Measurements from ENCODE around the gene KCNK4.

Gene KCNK4

DNA sequence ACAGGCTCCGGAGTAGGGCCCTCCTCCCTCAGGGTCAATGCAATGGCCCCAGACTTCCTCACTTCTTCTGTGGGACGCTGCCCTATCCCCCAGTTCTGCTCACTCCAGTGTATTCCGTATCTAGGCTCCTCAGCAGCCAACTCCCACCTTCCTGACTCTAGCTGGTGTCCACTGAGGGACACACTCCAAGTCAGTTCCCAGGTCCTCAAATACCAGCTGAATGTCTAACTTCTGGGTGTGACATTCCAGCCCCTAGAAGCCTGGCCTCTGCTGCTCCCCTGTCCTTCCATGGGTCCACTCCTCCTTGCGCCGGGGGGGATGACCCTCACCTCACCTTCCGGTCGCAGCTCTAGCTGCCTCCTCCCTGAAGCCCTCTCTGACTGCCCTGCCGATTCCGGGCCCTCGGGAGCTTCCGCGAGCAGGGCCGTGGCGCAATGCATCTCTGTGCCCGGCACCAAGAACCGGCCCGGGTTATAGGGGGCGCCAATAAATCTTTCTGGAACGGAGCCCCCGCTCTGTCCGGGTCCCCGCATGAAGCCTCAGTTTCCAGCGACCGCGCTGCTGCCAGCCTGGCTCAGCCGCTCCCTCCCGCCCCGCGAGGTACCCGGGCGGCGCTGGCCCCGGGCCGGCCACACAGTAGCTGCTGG lies 22.1 kb upstream of the KCNK4 start:
- DNase-seq (ENCODE audit: low spot score), result no peak

DNA sequence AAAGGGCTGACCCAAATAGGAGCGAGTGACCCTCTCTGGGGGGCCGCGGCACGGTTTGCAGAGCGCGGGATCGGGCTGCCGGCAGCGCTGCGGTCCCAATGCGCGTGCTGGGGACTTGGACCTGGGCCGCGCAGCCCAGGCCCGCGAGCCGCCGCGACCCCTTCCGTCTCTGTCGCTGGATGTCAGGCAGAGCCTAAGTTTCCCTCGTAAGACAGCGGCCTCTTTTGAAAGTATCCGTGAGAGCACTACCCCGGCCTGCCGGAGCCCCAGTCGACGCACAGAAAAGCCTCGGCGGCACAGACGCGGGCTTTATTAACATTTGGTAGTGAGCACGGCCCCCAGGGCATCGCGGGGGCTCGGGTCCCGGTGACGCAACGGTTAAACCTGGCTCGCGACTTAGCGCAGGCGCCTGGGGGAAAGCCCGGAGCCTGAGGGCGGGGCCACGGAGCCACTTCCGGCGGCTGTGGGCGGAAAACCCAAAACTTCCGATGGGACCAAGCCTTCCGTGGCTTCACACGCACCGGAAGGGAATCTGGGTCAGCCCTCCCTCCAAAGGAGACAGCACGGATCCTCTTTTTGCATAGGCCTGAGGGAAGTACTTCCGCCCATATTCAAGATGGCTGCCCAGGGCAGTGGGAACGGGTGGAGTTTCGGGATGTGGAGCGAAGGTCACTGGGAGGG lies 21.4 kb upstream of the KCNK4 start:
- DNase-seq (ENCODE audit: low spot score), result peak; percentile 86

DNA sequence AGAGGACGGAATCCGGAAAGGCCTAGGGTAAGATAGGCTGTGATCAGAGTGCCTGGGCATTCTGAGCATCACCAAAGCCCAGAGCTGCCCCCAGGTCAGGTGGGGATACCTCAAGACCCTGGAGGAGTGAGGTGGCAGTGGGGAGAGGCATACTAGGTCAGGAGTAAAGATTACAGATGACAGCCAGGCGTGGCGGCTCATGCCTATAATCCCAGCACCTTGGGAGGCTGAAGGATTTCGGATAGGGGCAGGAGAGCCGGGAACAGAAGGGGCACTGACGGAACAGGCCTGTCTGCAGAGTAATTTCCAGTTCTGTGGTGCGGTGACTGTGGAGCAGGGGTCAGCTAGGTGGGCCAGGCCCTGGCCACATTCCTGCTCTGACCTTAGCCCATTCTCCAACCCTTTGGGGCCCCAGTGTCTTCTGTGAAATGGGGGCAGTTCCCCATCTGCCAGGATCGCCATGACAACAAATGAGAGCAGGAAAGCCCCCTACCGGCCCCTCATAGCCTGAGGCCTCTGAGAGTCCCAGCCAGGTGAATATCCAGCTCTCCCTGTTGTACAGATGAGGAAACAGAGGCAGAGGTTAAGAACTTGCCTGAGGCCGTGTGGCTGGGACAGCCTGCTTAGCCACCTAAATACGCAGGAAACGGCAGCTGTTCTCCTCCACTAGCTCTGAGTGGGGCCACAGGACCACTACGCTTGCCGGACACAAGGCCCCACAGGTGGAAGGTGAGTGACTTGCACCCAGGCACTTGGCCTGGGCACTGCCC lies 15.9 kb upstream of the KCNK4 start:
- DNase-seq (ENCODE audit: low spot score), result no peak

DNA sequence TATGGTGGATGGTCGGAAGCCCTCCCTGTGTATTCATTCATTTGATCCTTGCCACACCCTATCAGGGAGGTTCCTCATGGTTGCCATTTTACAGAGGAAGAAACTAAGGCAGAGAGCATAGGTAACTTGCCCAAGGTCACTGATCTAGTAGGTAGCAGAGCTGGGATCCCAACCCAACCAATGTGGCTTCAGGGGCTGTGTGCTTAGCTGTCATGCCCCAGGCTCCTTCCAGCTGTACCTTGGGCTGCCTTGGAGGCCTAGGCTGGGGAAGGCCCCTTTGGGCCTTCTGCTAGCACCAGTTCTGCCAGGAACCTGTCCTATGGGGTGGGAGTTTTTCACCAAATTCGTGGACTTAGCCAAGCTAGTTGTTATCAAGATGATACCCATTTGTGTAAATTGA lies 15.3 kb upstream of the KCNK4 start:
- DNase-seq (ENCODE audit: low spot score), result no peak

DNA sequence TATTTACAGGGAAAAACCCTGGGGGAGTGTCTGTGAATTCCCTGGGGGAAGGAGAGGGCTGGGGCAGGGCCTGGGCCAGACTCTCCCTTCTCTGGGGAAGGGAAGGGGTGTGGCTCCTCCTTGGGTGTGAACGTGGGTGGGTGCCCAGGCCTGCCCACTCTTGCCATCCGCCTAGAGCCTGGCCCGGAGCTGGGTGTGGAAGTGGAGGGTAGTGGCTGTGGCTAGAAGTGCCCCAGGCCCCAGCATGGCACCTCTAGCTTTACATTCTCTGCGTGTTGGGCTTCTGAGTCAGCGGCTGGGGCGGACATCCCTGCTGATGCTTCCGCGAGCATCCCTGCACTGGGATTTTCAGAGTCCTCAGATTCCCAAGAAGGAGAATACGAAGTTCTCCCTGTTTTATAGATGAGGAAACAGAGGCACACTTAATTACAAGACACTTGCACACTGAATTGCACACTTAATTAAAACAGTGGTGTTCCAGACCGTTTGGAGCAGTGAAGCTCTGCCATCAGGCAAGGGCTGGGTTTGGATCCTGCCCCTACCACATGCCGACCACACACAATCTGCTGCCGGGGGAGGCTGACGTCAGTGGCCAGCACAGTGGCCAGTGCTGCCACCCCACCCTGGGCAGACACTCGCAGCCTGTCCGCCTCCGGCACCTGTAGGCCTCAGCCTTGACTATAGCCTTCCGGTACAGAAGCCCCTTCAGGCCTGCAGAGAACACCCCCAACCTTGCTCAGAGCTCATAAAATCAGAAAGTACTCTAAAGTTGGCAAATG lies 14.3 kb upstream of the KCNK4 start:
- DNase-seq (ENCODE audit: low spot score), result no peak

DNA sequence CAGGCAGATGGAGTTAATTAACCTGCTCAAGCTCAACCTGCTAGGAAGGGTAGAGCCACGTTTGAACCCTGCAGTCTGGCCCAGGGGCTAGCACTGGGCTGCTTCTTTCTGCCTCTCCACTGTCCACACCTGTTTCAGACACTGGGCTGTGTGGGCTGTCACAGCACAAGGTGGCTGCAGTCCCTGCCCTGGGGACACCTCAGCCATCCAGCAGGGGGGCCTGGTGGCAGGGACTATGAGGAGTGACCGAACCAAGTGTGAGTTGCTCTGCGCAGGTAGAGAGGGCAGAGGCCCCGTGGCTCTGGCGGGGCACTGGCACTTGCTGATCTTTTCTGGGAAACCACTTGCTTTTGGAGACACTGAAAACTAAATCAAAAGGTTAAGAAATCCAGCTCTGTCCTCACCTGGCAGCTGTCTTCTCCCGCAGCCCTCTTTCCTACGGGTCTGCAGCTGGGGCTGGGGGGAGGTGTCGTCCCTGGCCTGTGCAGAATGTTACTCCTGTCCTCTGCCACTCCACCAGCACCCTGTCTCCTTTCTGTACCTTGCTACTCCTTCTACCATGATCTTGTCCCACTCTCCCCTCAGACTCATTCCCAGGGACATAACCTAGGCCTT lies 12.4 kb upstream of the KCNK4 start:
- no peak for DNase-seq (ENCODE audit: low spot score)

DNA sequence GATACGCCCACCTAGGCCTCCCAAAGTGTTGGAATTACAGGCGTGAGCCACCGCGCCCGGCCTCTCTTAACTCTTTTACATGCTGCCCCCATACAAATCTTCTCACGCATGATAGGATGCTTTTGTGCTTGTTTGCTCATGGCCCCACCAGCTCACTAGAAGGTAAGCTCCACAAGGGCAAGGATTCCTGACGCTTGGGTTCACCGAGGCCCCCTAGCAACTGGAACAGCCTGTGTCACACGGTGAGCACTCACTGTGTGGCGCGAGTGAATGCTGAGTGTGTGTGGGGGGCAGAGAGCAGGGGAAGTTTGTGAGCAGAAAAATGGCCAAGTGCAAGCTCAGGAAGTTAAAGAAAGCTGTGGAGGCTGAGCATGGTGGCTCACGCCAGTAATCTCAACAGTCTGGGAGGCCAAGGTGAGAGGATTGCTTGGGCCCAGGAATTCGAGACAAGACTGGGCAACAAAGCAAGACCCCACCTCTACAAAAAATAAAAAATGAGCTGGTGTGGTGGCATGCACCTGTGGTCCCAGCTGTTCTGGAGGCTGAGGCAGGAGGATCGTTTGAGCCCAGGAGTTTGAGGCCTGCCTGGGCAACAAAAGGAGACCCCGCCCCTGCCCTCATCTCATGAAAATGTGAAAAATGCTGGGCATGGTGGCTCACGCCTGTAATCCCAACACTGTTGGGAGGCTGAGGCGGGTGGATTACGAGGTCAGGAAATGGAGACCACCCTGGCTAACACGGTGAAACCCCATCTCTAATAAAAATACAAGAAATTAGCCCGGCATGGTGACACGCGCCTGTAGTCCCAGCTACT lies 8.9 kb upstream of the KCNK4 start:
- DNase-seq (ENCODE audit: low spot score), result no peak

DNA sequence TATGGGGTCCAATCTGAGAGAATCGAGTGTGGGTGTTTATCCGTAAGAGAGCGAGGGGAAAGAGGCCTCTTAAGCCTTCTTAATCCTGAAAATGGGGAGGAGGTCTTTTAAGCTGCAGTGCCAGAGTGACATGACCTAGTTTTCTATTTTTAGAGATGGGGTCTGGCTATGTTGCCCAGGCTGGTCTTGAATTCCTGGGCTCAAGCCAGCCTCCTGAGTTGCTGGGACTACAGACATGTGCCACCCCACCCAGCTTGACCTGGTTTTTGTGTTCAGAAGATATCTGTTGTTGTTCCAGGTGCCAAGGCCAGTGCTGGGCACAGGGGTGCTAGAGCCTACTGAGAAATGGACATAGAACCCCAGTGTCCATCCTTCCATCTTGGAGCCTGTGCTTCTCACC lies 8.0 kb upstream of the KCNK4 start:
- no peak for DNase-seq (ENCODE audit: low spot score)

DNA sequence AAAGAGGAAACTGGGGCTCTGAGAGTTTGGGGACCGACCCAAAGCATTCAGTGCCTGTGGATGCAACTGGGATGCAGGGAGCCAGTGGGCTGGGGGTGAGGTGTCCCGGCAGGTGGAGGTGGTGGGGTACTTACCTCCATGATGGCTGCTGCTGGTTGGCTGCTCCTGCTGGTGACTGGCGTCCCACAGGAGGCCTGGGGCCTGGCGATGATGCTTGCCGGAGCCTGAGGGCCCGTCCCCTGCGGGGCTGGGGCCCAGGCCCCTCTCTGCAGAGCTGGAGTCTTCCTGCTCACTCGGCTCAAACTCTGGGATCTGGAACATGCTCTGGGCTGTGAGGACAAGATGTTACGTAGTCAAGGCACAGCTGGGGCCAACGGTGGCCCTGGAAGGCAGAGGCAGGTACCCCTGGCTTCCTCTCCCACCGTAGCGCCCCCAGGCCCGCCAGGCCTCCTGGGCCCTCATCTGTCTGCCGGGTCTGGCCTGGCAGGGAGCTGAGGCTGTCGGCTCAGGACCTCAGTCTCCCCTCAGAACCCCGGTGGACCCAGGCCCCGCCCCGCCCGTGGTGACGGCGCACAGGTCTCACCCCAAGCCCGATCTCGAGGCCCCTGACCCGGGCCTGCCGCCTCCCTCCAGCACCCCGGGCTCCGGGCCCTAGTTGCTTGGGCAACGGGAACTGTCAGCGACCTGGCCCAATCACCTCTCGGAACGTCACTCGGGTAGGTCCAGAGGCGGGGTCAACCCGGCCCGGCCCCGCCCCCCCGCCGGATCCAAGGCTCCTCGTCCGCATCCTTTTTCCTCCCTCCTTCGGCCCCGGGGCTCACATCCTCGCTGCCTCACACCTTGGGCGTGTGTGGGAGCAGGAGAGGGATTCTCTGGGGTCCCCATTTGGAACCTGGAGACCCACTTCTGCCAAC lies 6.8 kb upstream of the KCNK4 start, which contains the start of gene BAD:
TSS of gene BAD (minus strand) at position 618 of the 914 bp plus-strand sequence. CDS start at position 321, 297 bp downstream.
- DNase-seq (ENCODE audit: low spot score), result peak; percentile 98

DNA sequence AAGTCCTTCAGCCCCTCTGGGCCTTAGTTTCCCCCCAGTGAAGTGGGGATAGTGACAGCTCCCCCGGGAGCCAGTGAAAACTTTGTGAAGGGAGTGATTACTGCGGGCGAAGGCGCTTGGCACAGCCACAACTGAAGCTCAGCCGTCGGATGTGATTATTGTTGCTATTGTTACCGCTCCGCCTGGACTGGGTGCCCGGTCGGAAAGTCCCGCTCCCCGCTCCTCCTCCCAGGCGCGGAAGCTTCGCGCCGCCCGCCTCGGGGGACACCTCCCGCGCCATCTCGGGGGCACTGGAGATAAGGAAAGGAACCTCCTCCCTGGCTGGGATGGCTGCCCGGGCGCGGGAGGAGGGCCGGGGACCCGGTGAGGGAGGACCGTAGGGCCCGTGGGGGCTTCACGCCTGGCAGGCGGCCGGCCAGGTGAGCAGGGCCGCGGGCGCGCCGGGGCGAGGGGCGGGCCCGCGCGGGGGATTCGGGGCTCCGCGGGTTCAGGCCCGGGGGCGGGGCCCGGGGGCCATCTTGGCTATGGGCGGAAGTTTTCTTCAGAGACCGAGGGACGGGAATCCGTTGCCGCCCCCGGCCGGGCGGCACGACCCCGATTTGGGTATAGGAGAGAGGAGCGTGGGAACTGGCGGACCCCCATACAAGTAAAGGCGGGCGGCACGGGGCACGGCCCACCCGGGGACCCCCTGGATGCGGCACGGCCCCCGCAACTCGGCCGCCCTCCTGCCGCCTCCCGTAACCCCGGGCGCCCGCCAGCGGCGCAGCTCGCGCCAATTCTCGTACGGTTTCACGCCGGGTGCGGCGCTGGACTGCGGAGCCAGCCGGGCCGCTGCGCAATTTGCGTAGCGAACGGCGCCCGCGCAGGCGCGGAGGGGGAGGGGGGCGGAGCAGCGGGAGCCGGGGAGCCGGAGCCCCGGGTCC lies 5.9 kb upstream of the KCNK4 start, which contains the start of gene GPR137:
TSS of gene GPR137 (plus strand) at position 887 of the 923 bp plus-strand sequence. CDS start 677 bp downstream, outside the sequence.
- peak; percentile 94 for DNase-seq (ENCODE audit: low spot score)

DNA sequence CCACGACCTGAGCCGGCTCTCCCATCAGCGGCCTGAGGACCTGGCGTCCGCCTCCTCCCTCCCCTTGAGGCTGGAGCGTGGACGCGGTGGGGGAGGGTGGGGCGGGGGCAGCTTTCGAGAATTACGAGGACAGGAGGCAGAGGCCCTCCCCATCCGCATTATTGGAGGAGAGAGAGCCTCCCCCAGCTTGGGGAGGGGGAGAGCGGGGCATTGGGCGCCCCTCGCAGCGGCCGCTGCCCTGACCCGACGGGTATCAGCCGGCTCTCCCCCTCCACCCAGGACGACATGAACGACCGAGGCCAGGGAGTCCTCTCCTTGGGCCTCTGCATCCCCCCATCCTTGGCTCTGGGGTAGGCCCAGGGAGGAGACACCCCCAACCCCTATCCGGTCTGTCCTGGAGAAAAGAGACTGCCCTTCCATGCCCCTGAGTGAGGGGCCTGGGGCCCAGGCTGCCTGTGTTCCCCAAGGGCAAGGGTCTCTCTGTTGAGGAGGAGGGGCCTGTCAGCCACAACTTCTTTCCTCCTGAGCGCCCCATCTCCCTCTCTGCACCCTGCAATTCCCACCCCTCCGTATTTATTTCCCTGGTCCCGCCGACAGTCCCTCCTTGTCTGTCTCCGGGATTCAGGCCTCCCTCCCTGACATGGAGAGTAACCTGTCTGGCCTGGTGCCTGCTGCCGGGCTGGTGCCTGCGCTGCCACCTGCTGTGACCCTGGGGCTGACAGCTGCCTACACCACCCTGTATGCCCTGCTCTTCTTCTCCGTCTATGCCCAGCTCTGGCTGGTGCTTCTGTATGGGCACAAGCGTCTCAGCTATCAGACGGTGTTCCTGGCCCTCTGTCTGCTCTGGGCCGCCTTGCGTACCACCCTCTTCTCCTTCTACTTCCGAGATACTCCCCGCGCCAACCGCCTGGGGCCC lies 5.0 kb upstream of the KCNK4 start:
- peak; percentile 45 for DNase-seq (ENCODE audit: low spot score)

DNA sequence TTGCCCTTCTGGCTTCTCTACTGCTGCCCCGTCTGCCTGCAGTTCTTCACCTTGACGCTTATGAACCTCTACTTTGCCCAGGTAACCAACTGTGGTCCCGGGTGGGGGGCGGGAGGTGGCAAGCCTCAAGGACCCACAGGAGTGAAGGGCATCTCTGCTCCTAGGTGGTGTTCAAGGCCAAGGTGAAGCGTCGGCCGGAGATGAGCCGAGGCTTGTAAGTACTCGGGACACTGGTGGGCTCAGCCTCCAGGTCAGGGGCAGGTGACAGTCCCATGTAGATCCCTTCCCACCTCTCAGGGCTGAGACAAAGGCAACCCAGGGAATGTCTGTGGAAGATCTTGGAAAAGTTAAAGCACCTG lies 4.3 kb upstream of the KCNK4 start:
- no peak for DNase-seq (ENCODE audit: low spot score)

DNA sequence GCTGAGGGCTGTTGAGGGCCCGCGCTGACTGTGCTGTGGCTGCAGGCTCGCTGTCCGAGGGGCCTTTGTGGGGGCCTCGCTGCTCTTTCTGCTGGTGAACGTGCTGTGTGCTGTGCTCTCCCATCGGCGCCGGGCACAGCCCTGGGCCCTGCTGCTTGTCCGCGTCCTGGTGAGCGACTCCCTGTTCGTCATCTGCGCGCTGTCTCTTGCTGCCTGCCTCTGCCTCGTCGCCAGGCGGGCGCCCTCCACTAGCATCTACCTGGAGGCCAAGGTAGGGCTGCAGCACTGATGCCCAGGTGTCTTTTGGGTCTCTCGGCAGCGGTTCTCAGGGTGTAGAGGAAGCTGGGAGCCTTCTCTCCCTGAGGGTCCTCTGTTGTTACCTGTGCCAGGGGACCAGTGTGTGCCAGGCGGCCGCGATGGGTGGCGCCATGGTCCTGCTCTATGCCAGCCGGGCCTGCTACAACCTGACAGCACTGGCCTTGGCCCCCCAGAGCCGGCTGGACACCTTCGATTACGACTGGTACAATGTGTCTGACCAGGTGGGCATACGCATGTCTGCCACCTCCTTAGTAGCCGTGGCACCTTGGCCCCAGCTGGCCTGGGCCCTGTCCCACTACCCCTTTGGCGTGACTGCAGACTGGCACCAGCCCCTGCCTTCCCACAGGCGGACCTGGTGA lies 3.3 kb upstream of the KCNK4 start:
- no peak for DNase-seq (ENCODE audit: low spot score)

DNA sequence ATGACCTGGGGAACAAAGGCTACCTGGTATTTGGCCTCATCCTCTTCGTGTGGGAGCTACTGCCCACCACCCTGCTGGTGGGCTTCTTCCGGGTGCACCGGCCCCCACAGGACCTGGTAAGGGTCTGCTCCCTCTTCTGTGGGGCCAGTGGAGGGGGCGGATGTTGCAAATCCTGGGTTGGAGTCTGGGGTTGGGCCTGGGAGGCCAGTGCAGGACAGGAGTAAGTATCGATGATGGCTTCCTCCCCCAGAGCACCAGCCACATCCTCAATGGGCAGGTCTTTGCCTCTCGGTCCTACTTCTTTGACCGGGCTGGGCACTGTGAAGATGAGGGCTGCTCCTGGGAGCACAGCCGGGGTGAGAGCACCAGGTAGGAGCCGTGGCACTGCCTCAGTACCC lies 2.8 kb upstream of the KCNK4 start:
- DNase-seq (ENCODE audit: low spot score), result no peak

DNA sequence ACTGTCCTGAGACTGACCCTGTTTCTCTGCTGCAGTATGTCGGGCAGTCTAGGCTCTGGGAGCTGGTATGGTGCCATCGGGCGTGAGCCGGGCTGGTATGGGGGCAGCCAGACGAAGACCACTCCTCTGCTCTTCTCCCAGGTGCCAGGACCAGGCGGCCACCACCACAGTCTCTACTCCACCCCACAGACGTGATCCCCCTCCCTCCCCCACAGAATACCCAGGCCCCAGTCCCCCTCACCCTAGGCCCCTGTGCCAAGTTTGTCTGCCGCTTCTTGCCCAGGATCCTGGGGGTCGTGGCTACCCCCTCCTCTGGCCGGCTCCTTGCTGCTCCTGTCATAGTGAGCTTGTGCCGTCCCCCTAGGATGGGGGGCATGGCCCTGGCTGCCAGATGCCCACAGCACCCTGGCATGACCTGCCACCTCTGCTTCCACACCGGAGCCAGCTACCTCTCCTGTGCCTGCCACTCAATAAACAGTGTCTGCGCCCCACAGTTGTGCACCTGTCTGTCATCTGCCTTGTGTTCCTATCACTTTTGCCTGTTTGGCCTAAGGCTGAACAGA lies 2.0 kb upstream of the KCNK4 start:
- DNase-seq (ENCODE audit: low spot score), result no peak

DNA sequence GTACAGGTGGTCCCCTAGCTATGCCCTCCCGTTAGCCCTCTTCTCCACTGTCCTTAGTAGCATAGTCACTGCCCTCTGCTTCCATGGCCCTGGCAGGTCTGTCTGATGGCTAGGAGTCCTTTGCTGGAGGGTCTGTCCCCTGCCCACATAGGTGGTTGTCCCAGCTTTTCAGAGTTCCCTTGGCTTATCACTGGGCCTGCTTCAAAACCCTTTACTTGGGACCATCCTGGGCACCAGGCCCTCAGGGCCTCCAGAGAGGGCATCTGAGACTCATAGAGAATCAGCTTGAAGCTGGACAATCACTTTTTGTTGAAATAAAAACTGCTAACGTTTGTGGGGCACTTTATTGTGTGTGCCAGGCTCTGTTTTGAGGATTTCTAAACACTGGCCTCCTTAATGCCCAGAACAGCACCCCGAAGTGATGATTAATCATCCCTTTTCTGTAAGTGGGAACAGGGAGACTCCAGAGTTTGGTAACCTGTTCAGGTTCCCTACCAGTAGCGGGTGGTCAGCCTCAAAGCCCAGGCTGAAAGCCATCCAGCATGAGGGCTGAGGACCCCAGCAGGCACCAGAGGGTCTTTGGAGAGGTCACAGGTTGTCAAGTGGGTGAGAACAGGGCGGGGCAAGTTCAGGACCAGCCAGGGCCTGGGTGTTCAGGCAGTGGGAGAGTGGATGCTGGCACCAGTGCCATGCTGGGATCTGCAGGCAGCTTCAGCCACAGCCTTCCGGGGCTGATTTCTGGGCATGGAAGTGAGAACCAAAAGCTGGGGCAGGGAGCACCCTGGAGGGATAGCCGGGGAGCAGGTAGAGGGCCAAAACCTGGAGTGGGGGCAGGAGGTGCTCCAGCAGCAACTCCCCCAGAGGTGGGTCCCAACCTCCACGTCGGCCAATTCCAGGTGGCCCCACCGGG lies 495 bp upstream of the KCNK4 start:
- no peak for DNase-seq (ENCODE audit: low spot score)

All from germinal center (tissue), 1 donor.